COR-L47 (cell line): ENCODE results near the gene STEAP4.
"Not testable (repeated sequence)": the region's sequence is repeated elsewhere in the genome, so short reads cannot be mapped to it uniquely, and the experiment has no call there.

ENCODE experiments used
- DNase-seq: peaks from one replicate; lab custom pipeline; 2025; lab: John Stamatoyannopoulos, UW

STEAP4 gene

DNA sequence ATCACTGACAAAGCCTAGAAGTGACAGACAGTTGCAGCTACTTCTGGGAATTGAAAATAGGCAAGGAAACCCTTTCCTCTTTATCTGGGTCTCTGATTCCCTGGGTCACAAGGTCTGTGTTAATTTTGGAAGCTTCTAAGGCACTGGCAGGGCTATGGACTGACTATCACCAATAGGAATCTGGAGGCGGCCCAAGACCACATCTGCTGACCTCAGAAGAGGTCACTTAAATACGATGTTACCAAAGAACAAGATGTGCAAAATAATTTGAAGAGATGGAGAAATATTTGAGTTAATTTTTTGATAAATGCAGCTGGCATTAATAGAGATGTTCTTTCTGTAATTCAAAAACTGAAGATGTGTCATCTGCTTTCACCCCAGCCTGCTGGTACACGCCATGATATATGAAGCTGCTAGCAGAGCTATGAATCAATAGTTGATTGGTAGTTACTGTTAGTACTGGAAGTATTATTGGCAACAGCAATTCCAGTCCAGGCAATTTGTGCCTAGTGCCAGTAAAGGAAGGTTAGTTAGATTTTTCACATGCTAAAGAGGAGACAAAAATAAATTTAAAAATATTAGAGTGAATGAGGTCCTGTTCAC is 5.5 kb upstream of the STEAP4 start:
- no peak for DNase-seq

DNA sequence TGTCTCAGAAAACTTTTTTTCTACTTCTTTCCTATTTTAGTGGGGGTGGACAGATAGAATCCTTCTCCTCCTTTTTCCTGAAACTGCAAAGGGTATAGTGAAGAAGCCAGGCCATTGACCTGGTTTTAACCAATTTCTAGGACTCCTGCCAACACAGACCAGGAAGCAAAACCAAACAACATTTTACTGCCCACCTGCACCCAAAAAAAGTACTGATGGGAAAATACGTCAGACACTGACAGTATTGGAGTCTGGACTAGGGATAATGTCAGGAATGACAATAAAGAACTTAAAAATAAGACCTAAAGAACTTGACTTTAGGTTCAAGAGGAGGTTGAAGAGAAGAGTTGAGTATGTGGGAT is 5.0 kb upstream of the STEAP4 start:
- no peak for DNase-seq

DNA sequence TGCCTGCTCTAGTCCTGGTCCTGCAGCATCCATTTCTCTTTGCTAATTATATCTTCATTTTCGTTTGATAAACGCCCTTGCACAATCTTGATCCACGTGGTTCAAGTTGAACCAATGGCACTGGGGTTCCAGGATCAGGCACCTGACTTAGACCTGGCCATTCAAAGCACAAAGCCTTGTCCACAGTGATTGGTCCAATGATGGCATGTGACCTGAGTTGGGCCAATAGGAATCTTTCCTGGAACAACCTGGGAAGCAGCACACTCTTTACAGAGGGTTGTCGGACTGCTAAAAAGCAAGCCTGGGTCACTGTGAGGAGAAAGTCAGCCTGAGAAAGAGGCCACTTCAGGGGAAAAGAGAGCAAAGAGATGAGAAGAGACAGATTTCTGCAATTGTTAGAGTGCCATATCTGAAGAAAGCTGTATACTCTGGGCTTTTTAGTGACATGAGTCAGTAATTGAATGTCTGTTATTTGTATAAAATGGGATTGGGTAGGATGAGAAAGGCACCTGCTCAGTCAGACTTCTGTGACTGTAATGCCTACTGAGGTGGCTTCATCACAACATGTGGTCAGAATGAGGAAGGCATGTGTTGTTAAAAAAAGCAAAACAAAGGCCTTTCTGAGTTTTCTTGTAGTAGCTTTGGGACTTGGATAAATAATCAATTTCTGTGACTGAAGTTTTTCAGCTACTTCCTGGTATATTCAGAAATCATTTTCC is 4.4 kb upstream of the STEAP4 start:
- DNase-seq, result no peak

DNA sequence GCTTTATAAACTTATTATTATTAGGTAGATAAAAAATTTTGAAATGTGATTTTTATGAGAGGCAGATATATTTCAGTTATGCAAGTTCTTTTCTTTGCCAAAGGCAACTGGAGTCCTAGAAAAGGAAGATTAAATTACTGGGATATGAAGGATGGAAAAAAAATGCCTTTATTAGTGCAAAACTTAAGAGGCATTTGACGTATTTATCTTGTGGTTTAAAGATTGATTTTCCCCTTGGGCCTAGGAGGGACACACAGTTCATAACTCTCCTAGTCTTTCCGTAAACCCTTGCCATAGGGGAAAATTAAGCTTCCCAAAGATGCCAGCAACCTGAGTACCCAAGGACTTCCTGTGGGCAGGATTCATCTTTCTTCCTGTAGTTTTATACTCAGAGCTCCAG is 3.1 kb upstream of the STEAP4 start:
- no peak for DNase-seq

DNA sequence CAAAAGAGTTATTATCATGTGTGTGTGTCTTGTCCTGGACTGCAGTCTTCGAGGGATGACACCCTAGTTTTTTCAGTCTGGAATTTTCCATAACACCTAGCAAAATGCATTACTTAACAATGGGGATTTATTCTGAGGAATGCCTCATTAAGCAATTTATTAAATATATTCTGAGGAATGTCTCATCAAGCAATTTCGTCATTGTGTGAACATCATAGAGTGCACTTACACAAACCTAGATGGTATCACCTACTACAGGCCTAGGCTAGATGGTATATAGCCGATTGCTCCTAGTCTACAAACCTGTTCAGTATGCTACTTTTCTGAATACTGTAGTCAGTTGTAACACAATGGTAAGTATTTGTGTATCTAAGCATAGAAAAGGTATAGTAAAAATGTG is 1.1 kb upstream of the STEAP4 start:
- no peak for DNase-seq

DNA sequence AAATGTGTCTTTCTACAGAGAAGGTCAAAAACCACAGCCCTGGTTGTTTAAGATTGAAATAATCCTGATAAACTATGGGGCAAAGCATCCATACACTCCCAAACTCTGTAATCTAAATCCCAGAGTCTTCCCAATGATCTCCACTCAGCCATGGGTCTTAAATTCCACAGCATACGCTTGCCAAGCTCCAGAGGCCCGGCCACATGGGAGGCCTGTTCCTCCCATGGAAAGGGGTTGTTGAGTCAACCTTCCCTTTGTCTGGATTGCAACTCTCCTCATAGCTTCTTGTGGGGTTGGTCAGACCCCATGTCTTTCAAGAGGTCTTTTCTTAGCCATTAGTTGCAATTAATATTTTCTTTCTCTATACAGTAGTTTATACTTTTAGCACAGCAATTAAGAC is 718 bp upstream of the STEAP4 start:
- DNase-seq, result no peak

DNA sequence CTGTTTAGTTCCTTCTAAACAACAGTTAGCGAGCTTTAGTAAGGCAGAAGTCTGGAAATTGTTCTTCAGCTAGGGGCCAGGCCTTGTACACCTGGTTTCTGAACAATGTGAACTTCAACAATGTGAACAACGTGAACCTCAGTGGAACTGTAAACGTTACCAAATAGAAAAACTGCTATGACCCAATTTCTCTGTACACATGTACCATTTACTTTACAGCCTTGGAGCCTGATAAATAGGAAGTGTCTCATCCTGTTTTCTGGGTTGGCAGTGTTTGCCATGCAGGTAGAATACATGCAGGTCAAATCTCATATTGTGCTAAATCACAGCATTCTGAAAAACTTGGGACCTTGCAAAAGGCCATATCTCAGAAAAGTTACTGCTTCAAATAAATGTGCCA is 1.6 kb downstream of the STEAP4 start:
- DNase-seq, result no peak

DNA sequence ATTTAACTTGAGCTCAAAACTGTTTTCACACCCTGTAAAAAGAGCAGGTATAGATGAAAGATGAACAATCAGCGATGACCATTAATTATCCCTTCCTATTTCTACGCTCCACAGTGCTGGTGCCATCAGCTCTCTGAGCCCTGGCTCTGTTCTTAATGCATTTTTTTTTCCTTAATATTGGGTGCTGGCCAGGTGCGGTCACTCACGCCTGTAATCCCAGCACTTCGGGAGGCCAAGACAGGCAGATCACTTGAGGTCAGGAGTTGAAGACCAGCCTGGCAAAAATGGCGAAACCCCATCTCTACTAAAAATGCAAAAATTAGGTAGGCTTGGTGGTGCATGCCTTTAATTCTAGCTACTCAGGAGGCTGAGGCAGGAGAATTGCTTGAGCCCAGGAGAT is 4.2 kb downstream of the STEAP4 start:
- no peak for DNase-seq

DNA sequence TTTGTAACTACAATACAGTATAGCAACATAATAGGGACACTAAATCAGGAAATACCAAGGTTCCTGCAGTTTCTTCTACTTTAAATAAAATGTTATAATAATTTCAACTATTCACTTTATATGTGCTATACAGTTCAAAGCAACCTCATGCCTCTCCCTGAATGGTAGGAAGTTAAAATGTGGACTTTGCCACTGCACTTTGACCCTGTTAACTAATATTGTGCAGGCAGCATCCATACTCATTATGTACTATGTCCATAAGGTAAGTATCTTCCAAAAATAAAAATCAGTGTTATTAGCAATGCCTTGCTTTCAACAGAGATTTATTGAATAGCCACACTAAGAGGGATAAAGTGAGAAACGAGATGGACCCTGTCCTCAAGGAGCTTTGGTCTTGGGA is 4.8 kb downstream of the STEAP4 start:
- DNase-seq, result no peak

DNA sequence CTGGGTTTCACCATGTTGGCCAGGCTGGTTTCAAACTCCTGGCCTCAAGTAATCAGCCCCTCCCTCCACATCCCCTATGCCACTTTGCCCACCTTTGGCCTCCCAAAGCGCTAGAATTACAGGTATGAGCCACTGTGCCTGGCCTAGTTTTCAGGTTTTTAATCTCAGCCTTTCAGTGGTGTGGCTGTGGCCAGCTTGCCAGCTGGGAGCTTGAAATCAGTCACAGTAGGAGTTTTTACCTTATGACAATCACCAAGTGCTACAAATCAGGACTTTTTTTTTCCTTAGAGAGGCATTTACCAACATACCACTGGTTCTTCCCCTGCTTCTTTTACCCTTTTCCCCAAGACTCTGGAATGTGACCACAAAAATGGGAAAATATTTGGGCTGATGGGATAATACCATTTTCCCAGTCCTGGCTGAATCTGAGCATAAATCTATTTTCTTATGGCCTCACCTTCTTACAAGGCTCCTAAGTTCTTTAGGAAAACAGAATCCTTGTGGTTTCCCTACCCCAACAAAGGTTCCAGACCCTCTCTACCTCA is 6.2 kb downstream of the STEAP4 start:
- no peak for DNase-seq

DNA sequence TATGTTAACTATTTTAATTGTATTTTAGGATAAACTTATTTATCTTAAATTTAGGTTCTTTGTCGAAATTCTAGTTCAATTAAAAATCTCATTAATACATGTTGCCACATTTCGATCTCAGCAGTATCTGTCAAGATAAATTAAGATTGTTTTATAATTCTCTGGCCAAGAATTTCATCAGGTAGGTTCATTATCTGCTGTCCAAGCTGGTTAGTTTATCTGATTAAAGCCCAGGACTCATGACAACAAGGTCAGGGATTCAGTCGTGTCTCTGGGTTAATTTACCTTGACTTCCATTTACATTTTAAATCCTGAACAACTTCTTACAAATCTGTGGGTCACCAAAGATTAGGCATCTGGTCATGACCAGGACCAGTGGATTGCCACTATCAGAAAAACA is 7.6 kb downstream of the STEAP4 start:
- no peak for DNase-seq

DNA sequence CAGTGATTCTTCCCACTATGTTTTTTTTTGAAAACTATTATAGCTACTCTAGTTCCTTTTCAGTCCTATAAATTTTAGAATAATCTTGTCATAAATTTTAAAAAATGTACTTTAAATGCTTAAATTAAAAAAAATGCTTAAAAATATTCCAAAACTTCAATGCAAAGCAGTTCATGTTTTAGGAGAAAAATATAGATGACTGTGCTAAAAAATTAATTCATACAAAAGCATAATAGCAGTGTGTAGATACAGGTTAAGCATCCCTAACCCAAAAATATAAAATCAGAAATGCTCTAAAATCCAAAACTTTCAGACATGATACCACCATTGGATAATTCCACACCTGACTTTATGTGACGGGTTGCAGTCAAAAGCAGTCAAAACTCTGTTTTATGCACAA is 12.8 kb downstream of the STEAP4 start:
- DNase-seq, result no peak

DNA sequence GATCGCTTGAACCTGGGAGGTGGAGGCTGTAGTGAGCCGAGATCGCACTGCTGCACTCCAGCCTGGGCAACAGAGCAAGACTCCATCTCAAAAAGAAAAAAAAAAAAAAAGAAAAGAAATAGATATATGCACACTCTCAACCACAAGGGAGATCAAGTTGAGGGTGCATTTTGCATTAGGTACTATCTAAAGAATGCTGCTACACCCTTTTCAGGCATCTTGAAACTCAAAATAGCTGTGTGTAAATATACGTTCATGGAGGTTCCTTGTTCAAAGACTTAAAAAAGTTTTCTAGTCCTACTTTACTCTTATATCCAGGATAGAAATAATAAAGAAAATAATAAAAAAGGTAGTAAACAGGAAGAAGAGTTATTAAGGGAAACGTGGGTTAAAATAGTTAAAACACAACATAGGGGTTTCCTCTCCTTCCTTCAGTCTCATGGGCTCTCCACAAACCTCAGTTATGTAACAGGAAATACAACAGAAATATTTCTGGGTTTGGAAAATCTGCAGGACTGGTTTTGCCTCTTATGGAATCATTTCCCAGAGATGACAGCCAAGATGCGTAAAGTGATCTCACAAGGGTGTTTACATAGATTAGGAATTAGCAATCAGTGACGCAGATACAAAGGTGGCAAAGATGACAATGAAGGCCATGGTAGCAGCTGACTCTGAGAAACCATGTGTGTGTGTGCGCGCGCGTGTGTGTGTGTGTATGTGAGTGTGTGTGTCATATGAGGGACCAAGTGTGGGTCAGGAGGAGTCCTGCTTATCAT is 15.1 kb downstream of the STEAP4 start:
- no peak for DNase-seq

DNA sequence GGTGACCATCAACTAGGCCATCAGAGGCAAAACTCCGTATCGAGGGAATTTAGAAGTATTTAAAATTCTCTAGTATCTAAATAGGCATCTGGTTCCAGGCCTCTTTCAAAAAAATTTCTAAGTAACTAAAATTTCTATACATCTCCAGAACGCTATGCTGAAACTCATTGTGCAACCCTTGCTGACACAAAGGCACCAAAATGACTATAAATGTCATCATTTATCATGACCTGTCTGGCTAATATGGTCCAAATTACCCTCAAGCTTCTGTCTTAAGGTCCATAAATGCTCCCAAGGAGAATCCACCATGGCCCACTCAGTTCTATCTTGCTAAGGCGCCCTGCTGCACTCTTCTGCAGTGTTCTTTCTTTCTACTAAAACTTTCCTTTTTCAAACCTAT is 16.2 kb downstream of the STEAP4 start:
- DNase-seq, result no peak

DNA sequence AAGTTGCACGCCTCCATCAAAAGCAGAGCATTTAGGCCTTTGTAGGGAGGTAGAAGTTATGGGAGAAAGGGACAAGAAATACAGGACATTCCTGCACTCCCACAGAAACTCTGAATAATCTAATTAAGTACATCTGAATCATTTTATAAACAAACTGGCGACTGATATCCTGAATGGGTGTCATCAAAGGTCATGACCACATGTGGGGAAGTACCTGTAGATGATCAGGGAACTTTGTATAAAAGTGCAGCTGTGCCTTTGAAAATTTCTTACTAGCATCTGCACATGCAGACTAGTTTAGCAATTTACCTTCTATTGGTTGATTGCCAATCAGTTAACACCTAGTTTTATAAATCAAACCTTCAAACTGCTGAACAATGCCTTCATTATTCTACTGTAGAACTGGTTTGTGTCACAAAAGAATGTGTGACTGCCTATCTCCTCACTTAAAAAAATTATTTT is 17.1 kb downstream of the STEAP4 start:
- no peak for DNase-seq

DNA sequence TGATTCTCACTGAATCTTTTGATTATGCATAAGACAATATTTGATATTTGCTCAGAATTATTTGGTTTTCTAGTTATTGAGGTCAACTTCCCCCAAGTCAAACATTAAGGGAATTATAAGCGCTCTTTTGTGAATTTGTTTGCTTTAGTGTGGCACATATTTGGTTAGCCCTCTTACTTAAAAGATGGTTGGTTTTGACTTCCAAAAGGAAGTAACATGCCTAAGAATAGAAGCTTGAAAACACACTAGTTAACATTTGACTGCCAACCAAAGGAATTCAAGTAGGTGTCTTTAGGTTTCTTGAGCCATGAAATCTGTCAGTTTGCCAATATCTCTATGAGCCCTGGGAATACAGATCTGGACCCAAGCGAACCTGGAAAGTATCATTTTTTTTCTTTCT is 24.9 kb downstream of the STEAP4 start:
- no peak for DNase-seq

DNA sequence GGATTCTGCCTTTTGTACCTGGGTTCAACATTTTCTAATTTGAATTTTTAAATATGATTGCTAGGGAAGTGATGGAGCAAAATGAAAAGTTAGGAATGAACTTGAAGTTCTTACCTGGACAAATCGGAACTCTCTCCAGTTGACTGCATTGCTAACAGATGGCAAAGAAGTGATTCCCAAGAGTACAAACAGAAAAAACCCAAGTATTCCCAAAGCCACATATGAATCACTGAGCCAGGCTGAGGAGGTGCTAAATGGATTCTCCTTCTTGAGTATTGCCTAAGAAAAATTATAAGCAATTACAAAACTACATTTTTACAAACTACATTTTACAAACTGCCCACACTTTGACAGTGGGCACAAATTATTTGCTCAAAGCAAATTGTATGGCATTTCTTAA is 25.9 kb downstream of the STEAP4 start:
- DNase-seq, result no peak

DNA sequence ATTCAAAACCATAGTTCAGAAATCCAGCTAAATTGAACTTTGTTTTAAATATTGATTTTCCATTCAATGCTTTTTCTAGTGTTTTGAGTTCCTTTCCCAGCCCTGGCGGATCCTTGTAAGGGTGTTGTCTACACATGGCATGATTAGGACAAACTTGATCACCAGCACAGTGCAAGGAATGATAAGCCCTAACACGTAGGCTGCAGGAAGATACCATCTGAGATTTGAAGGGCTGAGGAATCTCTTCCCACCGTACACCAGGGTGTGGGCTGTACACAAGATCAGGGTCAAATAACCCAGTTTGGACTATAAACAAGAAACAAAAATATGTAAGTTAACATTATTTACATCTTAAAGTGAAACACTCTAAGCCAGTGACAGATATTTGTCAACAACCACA is 27.4 kb downstream of the STEAP4 start:
- no peak for DNase-seq

DNA sequence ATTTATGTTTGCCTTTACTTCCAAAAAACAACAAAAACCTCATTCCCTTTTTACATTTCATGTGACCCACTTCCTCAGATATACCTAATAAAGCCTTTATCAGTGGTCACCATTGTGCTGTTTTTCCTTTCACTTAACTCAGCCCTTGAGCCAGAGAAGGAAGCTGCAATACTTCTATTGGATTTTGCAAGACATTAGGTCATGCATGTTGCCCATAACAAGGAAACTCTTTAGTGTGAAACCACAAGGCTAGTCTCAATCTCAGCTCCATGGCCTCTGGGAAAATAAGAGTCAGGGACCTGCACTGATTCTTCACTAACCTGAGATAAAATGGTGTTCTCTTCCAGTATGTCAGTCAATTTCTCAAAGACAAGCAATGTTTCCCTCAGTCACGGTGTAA is 27.8 kb downstream of the STEAP4 start:
- DNase-seq, result no peak

DNA sequence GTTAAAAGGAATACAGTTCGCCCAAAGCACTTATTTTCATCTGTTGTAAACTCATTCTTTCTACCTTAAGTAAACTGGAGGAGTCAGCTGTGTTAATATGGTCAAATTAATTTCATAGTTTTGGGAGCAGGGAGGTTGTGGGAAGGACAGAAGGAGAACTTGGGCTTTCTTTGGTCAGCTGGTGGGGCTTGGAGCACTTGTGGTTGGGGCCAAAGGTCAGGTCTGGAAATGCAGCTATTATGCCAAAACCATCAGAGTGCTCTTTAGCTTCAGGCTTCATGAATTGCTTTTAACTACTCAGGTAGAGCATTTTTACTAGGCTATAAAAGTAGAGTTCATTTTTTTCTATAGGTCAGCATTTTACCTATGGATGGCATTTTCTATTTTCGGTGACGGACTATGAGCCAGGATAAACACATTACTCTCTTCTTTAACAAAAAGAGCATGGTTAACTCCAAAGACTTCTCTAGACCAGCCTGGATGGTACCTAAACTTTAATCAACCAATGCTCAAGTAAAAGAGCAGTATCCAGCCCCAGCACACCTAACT is 30.0 kb downstream of the STEAP4 start:
- DNase-seq, result no peak

DNA sequence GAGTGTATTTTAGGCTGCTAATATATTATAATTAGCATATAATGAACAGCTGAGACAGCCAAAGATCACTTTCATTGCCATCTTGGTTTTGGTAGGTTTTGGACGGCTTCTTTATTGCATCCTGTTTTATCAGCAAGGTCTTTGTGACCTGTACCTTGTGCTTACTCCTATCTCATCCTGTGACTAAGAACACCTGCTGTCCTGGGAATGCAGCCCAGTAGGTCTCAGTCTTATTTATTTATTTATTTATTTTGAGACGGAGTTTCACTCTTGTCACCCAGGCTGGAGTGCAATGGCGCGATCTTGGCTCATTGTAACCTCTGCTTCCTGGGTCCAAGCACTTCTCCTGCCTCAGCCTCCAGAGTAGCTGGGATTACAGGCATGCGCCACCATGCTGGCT is 31.8 kb downstream of the STEAP4 start:
- DNase-seq, result not testable (repeated sequence)

DNA sequence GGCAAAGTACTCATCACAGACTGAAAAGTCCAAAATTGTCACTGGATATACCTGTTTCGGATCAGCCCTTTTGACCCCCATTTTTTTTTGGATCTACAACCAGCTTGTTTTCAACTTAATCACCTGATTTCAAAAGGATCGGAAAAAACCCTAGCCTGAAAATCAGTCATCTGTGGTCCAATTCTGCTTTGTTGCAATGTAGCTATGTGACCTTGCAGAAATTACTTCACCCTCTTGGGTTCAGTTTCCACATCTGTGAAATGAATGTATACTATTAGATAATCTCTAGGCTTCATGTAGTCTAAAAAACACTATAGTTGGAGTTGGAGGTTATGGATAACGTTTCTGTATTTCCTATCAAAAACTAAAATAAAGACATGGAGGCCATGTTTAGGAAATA is 37.1 kb downstream of the STEAP4 start:
- no peak for DNase-seq

DNA sequence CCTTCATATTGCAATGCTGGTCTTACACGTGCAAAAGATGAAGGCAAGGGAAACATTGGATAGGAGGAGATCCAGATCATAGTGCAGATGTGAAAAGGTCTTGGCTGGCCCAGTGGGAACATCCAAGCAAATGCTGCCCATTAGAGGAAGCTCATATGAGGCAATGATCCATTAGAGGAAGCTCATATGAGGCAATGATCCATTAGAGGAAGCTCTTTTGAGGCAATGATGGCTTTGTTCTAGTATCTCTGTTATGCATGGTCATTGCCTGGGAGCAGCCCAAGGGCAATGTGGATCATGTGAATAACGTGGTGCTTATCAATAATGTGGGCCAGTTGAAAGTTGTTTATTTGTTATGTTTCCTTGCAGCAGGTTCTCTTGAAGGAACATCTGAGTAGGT is 37.8 kb downstream of the STEAP4 start:
- no peak for DNase-seq
